ENCODE data around the gene ULK4.

The ULK4 gene

DNA sequence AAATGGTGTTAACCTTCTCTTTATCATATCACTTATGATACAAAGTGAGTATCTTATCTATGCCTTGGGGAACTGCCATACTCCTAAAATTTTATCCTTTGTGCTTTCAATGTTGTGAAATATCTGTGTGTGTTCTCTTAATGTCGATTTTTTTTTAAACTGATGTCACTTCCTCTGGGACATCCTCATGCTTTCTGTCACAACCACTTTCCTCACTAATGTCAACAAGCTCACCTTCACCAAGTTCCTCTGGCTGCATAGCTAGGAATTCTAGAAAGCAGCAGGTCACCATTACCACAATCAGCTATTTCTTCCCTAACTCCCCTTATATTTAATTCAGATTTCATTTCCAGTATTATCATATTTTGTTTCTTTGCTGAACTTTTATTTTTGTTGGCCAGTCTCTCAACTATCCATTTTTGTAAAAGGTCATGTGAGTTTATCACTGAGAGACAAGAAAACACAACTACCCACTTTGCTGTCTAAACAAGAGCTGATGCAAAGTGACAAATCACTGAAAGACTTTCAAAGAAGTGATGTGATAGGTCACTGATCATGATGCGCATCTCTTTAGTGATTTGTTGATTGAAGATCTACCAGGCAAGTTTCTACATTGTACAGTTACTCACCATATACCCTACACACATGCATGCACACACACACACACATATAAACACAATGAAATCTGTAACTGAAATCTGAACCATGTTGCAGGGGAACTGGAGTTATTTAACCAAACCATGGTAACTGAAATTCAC is 369.0 kb downstream of the ULK4 start:
- no peaks in the 10 kb centered on the region for H3K9me3 ChIP-seq (ENCODE audit: insufficient read depth, low read length)
- H4K20me1 ChIP-seq (ENCODE audit: insufficient read depth, low read length) = no peaks in the 10 kb centered on the region
- no peaks in the 10 kb centered on the region for H3K4me1 ChIP-seq (ENCODE audit: low read length)
- no peak overlapping the region for H3K9ac ChIP-seq (ENCODE audit: low read length)
- H3K27me3 ChIP-seq (ENCODE audit: low read depth, low read length) = no peaks in the 10 kb centered on the region
- no peak for TF ChIP-seq EZH2phosphoT487 (IDR thresholded peaks at IDR 0.05; ENCODE audit: low read depth)
- TF ChIP-seq, protein P1, sequence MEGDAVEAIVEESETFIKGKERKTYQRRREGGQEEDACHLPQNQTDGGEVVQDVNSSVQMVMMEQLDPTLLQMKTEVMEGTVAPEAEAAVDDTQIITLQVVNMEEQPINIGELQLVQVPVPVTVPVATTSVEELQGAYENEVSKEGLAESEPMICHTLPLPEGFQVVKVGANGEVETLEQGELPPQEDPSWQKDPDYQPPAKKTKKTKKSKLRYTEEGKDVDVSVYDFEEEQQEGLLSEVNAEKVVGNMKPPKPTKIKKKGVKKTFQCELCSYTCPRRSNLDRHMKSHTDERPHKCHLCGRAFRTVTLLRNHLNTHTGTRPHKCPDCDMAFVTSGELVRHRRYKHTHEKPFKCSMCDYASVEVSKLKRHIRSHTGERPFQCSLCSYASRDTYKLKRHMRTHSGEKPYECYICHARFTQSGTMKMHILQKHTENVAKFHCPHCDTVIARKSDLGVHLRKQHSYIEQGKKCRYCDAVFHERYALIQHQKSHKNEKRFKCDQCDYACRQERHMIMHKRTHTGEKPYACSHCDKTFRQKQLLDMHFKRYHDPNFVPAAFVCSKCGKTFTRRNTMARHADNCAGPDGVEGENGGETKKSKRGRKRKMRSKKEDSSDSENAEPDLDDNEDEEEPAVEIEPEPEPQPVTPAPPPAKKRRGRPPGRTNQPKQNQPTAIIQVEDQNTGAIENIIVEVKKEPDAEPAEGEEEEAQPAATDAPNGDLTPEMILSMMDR (IDR thresholded peaks at IDR 0.05; ENCODE audit: low read depth, low read length) = no peak
- no peak overlapping the region for H3K4me3 ChIP-seq (ENCODE audit: low read length)
- no peaks in the 10 kb centered on the region for H3K79me2 ChIP-seq (ENCODE audit: low read length)
- no peak overlapping the region for H3K27ac ChIP-seq (ENCODE audit: low read length)
- H2AFZ ChIP-seq (ENCODE audit: low read depth, low read length) = no peak overlapping the region
- no peak overlapping the region for H3K4me2 ChIP-seq (ENCODE audit: low read length)
- no peaks in the 10 kb centered on the region for H3K36me3 ChIP-seq (replicated peaks; ENCODE audit: low read depth, low read length)

DNA sequence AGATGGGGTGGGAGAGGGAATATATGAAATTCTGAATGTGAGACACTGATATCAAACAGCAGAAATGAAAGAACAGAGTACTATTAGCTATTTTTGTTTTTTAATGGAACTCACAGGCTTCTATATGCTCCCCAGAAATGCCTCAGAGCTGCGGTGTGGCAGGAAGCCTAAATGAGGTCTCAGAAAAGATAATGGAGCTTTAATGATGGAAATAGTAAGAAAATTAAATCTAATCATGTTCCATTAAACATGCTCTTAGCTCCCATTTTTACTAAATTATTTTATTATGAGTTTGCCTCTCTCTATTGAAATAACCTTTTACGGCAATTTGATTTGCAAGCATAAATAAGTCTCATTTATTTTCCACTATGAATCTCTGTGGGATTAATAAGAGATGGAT is 378.9 kb downstream of the ULK4 start:
- Histone ChIP-seq H3K4me2 (ENCODE audit: low read length) (no peak overlapping the region), H3K4me3 (ENCODE audit: low read length) (no peak overlapping the region), H4K20me1 (ENCODE audit: insufficient read depth, low read length) (no peaks in the 10 kb centered on the region), H3K36me3 (replicated peaks; ENCODE audit: low read depth, low read length) (peaks cover 6% of the 10 kb centered on the region), H3K79me2 (ENCODE audit: low read length) (no peaks in the 10 kb centered on the region), H3K27ac (ENCODE audit: low read length) (no peak overlapping the region), H3K9ac (ENCODE audit: low read length) (no peak overlapping the region), H3K4me1 (ENCODE audit: low read length) (peaks cover 26% of the 10 kb centered on the region), H3K9me3 (ENCODE audit: insufficient read depth, low read length) (peaks cover 17% of the 10 kb centered on the region; the same call in 1 of the 2 replicates), H3K27me3 (ENCODE audit: low read depth, low read length) (peaks cover 28% of the 10 kb centered on the region), H2AFZ (ENCODE audit: low read depth, low read length) (no peak overlapping the region)
- TF ChIP-seq, protein P1 (IDR thresholded peaks at IDR 0.05; ENCODE audit: low read depth, low read length) = no peak
- TF ChIP-seq EZH2phosphoT487 (IDR thresholded peaks at IDR 0.05; ENCODE audit: low read depth) = no peak

DNA sequence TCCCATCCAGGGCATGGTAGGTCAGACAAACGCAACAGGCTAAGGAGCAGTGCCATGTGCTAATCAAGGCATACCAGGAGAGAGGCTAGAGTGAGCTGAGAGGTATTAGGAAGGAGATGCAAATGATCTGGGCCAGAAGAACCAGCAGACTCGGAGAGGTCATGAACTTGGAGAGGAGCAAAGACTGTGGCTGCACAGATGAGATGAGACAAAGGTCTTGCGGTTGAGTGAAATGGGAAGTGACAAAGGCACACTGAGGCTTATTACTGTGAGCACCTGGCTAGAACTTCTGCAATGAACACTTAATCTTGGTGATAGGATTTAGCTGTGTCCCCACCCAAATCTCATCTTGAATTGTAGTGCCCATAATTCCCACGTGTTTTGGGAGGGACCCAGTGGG is 380.2 kb downstream of the ULK4 start:
- Histone ChIP-seq H3K9me3 (ENCODE audit: insufficient read depth, low read length) (peaks cover 17% of the 10 kb centered on the region; the same call in 1 of the 2 replicates), H3K9ac (ENCODE audit: low read length) (no peak overlapping the region), H3K4me2 (ENCODE audit: low read length) (peak overlapping the region; percentile 31), H3K4me3 (ENCODE audit: low read length) (no peak overlapping the region), H4K20me1 (ENCODE audit: insufficient read depth, low read length) (no peaks in the 10 kb centered on the region), H2AFZ (ENCODE audit: low read depth, low read length) (no peak overlapping the region), H3K27me3 (ENCODE audit: low read depth, low read length) (peaks cover 28% of the 10 kb centered on the region), H3K27ac (ENCODE audit: low read length) (no peak overlapping the region), H3K79me2 (ENCODE audit: low read length) (no peaks in the 10 kb centered on the region), H3K4me1 (ENCODE audit: low read length) (peaks cover 26% of the 10 kb centered on the region), H3K36me3 (replicated peaks; ENCODE audit: low read depth, low read length) (peaks cover 6% of the 10 kb centered on the region)
- TF ChIP-seq, protein P1 (IDR thresholded peaks at IDR 0.05; ENCODE audit: low read depth, low read length) = no peak

DNA sequence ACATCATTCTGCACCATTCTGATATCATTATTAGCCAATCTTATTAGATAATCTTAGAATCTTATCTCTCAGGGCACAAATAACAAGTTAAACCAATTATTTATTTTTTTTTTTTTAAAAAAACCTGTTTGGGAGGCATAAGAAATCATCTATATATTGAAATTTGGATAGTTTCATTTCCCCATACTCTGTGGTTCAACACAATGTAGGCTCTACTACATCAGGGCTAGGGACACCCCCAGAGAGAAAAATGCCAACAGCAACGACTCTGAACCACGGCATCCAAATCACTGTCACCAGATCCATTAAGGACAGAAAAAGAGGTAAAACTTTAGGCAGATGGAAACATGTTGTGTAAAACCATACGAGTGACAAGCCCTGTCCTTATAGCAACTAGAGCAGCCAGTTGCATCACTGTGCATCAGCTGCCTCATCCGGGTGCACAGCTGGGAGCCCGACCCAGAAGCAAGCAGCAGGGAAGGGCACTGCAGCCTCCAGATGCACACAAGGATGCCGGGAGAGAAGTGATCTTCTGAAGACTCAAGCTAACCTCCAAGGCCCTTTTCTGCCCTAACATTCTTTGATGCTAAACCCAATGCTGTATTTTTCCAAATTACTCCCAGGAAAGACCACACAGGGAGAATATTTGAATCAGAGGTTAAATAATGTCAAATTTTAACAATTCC is 381.5 kb downstream of the ULK4 start:
- Histone ChIP-seq H4K20me1 (ENCODE audit: insufficient read depth, low read length) (no peaks in the 10 kb centered on the region), H3K27me3 (ENCODE audit: low read depth, low read length) (peaks cover 28% of the 10 kb centered on the region), H3K4me2 (ENCODE audit: low read length) (peak overlapping the region; percentile 42), H3K27ac (ENCODE audit: low read length) (no peak overlapping the region), H3K9me3 (ENCODE audit: insufficient read depth, low read length) (peaks cover 17% of the 10 kb centered on the region; the same call in 1 of the 2 replicates), H3K4me1 (ENCODE audit: low read length) (peaks cover 26% of the 10 kb centered on the region), H3K36me3 (replicated peaks; ENCODE audit: low read depth, low read length) (peaks cover 6% of the 10 kb centered on the region), H3K9ac (ENCODE audit: low read length) (no peak overlapping the region), H3K4me3 (ENCODE audit: low read length) (no peak overlapping the region), H3K79me2 (ENCODE audit: low read length) (no peaks in the 10 kb centered on the region), H2AFZ (ENCODE audit: low read depth, low read length) (no peak overlapping the region)
- TF ChIP-seq, protein P1 (IDR thresholded peaks at IDR 0.05; ENCODE audit: low read depth, low read length) = no peak
- TF ChIP-seq EZH2phosphoT487 (IDR thresholded peaks at IDR 0.05; ENCODE audit: low read depth) = no peak

Data from OCI-LY3 (cell line).